Measurements from ENCODE around the gene EFCAB6.

DNA sequence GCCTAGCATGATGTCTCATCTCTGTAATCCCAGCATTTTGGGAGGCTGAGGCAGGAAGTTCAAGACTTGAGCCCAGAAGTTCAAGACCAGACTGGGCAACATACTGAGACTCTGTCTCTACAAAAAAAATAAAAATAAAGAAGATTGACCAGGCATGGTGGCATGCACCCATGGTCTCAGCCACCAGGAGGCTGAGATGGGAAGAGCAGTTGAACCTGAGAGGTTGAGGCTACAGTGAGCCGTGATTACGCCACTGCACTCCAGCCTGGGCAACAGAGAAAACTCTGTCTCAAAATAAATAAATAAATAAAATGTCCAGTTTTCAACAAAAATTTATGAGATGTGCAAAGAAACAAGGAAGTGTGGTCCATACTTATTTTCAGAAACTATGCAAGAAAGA is 28.3 kb downstream of the EFCAB6 start:
- TF ChIP-seq POLR2A (IDR thresholded peaks at IDR 0.05) = no peak
- TF ChIP-seq, protein P1, sequence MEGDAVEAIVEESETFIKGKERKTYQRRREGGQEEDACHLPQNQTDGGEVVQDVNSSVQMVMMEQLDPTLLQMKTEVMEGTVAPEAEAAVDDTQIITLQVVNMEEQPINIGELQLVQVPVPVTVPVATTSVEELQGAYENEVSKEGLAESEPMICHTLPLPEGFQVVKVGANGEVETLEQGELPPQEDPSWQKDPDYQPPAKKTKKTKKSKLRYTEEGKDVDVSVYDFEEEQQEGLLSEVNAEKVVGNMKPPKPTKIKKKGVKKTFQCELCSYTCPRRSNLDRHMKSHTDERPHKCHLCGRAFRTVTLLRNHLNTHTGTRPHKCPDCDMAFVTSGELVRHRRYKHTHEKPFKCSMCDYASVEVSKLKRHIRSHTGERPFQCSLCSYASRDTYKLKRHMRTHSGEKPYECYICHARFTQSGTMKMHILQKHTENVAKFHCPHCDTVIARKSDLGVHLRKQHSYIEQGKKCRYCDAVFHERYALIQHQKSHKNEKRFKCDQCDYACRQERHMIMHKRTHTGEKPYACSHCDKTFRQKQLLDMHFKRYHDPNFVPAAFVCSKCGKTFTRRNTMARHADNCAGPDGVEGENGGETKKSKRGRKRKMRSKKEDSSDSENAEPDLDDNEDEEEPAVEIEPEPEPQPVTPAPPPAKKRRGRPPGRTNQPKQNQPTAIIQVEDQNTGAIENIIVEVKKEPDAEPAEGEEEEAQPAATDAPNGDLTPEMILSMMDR (IDR thresholded peaks at IDR 0.05) = no peak

Measured in right lobe of liver (tissue), 4 donors.